Psoas muscle (tissue), 8 donors: Measurements from ENCODE around the gene RHBDD3. TPM values are rescaled to one million over a fixed set of nuclear protein-coding genes. Genes with fewer than 3 reads are reported as not detected.

Experiments used
- ATAC-seq, 4 donors: fragments of 200-7000 bp; cut with Tn5 transposase; one replicate each; pipeline ENCODE4 v1.9.1; 2020; ENCODE audit warnings: moderate library complexity in 3 of 4, mild to moderate bottlenecking in 2 of 4
- DNase-seq, 2 donors: peaks; one replicate each; pipeline ENCODE4 v3.0.0-alpha.2; 2020
- H3K27ac ChIP-seq: fragments of 200-600 bp; one replicate; pipeline ENCODE4 v1.8.0; 2022
- H3K27me3 ChIP-seq, 3 donors: fragments of 200-600 bp in 1 of 3; one replicate each; pipeline versions ENCODE4 v1.6.1 to v1.8.0; 2013 to 2022; ENCODE audit warnings: low read length in 2 of 3, mild to moderate bottlenecking in 2 of 3, moderate library complexity in 1 of 3; ENCODE audit not compliant: insufficient read depth in 3 of 3
- H3K36me3 ChIP-seq, 2 donors: fragments of 200-600 bp in 1 of 2; one replicate each; pipeline versions ENCODE4 v1.6.1 to v1.8.0; 2013 to 2022; ENCODE audit warnings: low read depth in 1 of 2, mild to moderate bottlenecking in 1 of 2, moderate library complexity in 1 of 2; ENCODE audit not compliant: insufficient read depth in 1 of 2
- H3K4me1 ChIP-seq: fragments of 200-600 bp; one replicate; pipeline ENCODE4 v1.8.0; 2022
- H3K4me3 ChIP-seq: fragments of 200-600 bp; one replicate; pipeline ENCODE4 v1.8.0; 2022; ENCODE audit warnings: mild to moderate bottlenecking
- H3K9me3 ChIP-seq: fragments of 200-600 bp; one replicate; pipeline ENCODE4 v1.8.0; 2022
- CTCF ChIP-seq: fragments of 200-600 bp; IDR thresholded peaks from one replicate; pipeline ENCODE4 v1.8.0; 2022; ENCODE audit warnings: antibody characterized with exemption
- WGBS, 3 donors: extraction: QIAGEN DNeasy Blood & Tissue Kit; methylation state at CpG; one replicate each; pipeline versions ENCODE4 v1.1.6 to v1.1.7; 2013; 5-methylcytosine and 5-hydroxymethylcytosine counted together
- intact Hi-C, 2 donors: fragments of 100-400 bp; cut with DNase I; formaldehyde crosslinking; loops; one replicate each; pipeline versions ENCODE4 v1.11.0 to v1.14.2; 2022
- polyA plus RNA-seq, 3 donors: library from polyadenylated mRNA; stranded (reverse); fragments of 200-250 nt; gene quantifications; one replicate each; pipeline ENCODE4 v1.2.3, GENCODE V29; 2013
- total RNA-seq, 4 donors: library from RNA; stranded (reverse); fragmentation: NEBNext Ultra II Directional in 2 of 4; extraction: Animal tissue kit (Norgen Biotek cat#: 25700) in 2 of 4; gene quantifications; one replicate each; pipeline versions ENCODE4 v1.2.1 to v1.2.4, GENCODE V29; 2021 to 2023
- donor health status: healthy with polysubstance abuse.
- donor health status: DM: no; HTN: no; CAD: no; lungs with moderate emphysema.
- donor health status: Bipolar disorder and iron deficiency.
- donor health status: healthy.
- donor health status: DM: yes; HTN: yes; CAD: no.
- donor health status: DM: no; HTN: no; CAD: no.
- donor health status: DM: no; HTN: no; CAD: no.
- donor health status: DM: yes; HTN: yes; CAD: no.

The RHBDD3 gene
- total and polyA plus RNA-seq, 7 donors: 10.6 to 36.5 (median 20.3) TPM

DNA sequence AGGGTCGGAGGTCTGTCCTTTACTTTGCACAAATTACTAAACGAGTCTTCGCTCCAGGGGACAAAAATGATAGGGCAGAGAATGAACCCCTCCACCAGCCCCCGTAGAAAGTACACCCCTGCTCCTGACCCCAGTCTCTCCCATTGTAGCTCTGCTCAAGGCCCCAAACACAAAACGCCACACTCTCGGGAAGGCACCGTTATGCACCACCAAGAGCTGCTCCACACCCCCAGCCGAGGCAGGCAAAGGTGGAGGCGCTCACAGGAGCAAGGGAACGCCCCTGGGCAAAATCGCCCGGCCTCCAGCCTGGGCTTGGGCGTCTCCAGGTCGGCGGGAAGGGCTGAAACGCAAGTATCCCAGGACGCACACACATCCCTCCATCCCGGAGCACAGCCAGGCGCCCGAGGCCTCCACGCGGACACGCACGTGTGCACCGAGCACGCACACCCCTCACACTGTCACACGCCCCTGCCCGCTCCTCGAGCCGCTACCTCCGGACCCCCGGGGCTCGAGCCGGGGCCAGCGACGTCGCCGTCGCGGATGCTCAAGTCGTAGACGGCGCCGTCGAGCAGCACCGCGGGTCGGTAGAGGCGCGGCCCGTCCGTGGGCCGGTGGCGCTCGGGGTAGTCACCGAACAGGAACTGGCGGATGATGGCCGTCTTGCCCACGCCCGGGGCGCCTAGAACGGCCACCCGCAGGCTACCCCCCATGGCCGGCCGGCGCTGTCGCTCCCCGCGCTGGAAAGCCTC lies 46.9 kb upstream of the RHBDD3 start:
- Histone ChIP-seq H3K4me1 (peaks cover 17% of the 10 kb centered on the region), H3K4me3 (peak overlapping the region; percentile 58), H3K9me3 (no peaks in the 10 kb centered on the region), H3K36me3 (no peaks in the 10 kb centered on the region), H3K27ac (no peak overlapping the region), H3K27me3 (peaks cover 0 to 35% (median 15%) of the 10 kb centered on the region in 3 donors)
- no peak for ATAC-seq
- DNase-seq: peak in 1 of 2 donors; percentile 54
- intact Hi-C loops: no loop called here
- 5 to 8% (median 6%) methylated on average over 56 to 69 of the region's 69 CpGs for WGBS, 3 donors
- no peak for TF ChIP-seq CTCF

- peaks cover 26% of the 10 kb centered on the region for H3K4me1 ChIP-seq
- H3K9me3 ChIP-seq: no peaks in the 10 kb centered on the region
- no peak overlapping the region for H3K4me3 ChIP-seq
- no peaks in the 10 kb centered on the region for H3K36me3 ChIP-seq
- WGBS, 3 donors: 34 to 49% (median 40%) methylated on average over 45 to 51 of the region's 51 CpGs
- peaks cover 0 to 35% (median 15%) of the 10 kb centered on the region in 3 donors for H3K27me3 ChIP-seq
- TF ChIP-seq CTCF: no peak
- ATAC-seq (no peak), DNase-seq (peak in 1 of 2 donors; percentile 39)
- intact Hi-C loops: no loop called here
- no peak overlapping the region for H3K27ac ChIP-seq
Measured at GRCh38 chr22:29313576-29314466, 46.0 kb upstream of the RHBDD3 start.

DNA sequence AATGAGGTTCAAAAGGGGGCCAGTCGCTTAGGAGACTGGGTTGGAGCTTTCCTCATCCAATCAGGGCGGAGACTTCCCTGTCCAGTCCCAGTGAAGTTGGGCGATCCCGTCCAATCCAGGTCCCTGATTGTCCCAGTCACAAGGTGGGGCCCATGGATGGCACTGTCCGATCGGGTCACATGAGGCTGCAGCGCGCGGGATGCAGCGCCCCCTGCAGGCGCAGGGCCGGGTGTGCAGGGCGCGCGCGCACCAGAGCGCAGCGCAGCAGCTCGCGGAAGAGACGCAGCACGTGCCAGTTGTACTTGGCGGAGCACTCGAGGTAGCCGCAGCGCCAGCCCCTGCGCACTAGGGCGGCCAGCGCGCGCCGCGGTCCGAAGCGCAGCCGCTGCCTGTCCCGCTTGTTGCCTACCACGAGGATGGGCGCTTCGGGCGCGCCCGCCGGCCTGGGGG lies 45.4 kb upstream of the RHBDD3 start:
- Histone ChIP-seq H3K4me3 (no peak overlapping the region), H3K4me1 (peaks cover 32% of the 10 kb centered on the region), H3K27me3 (peaks cover 0 to 35% (median 15%) of the 10 kb centered on the region in 3 donors), H3K36me3 (no peaks in the 10 kb centered on the region), H3K9me3 (no peaks in the 10 kb centered on the region), H3K27ac (no peak overlapping the region)
- DNase-seq (peak in 1 of 2 donors; percentile 79), ATAC-seq (peak; percentile 22 to 59 (median 46))
- 24 to 40% (median 33%) methylated on average over 38 to 44 of the region's 44 CpGs for WGBS, 3 donors
- intact Hi-C loops: no loop called here
- TF ChIP-seq CTCF: peak; percentile 43

- no peaks in the 10 kb centered on the region for H3K36me3 ChIP-seq
- peak overlapping the region; percentile 60 for H3K27ac ChIP-seq
- ATAC-seq: no peak
- no peak for DNase-seq
- WGBS, 3 donors: 70 to 89% (median 72%) methylated on average over 25 of the region's 25 CpGs
- no peak overlapping the region for H3K4me3 ChIP-seq
- peaks cover 0 to 35% (median 15%) of the 10 kb centered on the region in 3 donors for H3K27me3 ChIP-seq
- intact Hi-C loops: no loop called here
- H3K9me3 ChIP-seq: no peaks in the 10 kb centered on the region
- peaks cover 37% of the 10 kb centered on the region for H3K4me1 ChIP-seq
- TF ChIP-seq CTCF: no peak
Measured at GRCh38 chr22:29312218-29313125, 44.7 kb upstream of the RHBDD3 start.
